NCI-H1417 treated with DMSO at 0.1 percent for 48 hours (cell line): Measurements from ENCODE around the gene DPPA5.
"Not testable (repeated sequence)": the region's sequence is repeated elsewhere in the genome, so short reads cannot be mapped to it uniquely, and the experiment has no call there.

Source experiments
- DNase-seq: peaks from one replicate; lab custom pipeline; 2025; lab: John Stamatoyannopoulos, UW

DPPA5 gene

DNA sequence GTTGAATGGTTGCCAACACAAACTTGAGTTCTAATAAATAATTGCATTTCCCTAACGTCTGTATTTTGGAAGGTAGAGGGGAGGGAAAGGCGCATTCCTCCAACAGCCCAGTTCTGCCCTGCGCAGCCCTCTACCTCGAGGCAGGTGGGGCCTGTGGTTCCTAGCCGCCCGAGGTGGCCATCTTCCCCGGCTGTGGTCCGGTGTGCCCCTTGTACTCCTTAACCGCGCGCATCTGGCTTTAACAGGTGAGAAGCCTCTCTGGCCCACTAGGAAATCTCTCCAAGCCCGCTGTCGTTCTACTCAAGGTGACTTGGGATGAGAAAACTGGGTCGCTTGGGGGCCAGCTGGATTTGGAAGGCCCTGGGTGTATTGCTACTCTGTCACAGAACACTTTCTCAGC lies 10.0 kb upstream of the DPPA5 start:
- DNase-seq = no peak

DNA sequence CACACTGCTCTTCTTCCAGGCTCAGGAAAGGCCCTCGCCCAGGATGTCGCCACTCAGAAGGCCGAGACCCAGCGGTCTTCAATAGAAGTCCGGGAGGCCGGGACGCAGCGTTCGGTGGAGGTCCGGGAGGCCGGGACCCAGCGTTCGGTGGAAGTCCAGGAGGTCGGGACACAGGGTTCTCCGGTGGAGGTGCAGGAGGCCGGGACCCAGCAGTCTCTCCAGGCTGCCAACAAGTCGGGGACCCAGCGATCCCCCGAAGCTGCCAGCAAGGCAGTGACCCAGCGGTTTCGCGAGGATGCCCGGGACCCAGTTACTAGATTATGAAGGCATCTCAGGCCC lies 9.4 kb upstream of the DPPA5 start:
- DNase-seq = no peak

DNA sequence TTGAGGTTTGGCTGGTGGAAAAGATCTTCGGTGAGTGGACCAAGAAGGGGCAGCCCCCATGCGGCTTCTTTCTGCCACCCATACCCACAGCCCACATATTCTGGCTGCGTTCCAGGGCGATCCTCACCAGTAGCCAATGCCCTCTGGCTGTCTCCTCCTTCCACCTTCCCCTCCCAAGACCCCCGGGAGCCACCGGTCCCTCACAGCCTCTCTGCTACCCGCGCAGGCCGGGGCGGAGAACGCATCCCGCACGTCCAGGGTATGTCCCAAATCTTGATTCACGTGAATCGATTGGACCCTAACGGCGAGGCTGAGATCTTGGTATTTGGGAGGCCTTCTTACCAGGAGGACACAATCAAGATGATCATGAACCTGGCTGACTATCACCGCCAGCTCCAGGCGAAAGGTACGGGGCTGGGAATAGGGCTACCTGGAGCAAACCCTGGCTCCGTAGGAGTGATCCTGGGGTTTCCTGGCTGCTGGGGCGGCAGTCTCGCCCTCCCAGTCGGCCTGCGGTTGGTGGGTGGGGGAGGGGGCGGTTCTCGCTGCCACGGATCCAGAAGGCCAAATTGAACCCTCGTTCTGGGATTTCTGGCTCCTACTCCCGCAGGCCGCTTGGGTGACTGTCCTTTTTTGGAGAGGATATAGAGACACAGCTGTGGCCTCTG lies 8.9 kb upstream of the DPPA5 start:
- no peak for DNase-seq

DNA sequence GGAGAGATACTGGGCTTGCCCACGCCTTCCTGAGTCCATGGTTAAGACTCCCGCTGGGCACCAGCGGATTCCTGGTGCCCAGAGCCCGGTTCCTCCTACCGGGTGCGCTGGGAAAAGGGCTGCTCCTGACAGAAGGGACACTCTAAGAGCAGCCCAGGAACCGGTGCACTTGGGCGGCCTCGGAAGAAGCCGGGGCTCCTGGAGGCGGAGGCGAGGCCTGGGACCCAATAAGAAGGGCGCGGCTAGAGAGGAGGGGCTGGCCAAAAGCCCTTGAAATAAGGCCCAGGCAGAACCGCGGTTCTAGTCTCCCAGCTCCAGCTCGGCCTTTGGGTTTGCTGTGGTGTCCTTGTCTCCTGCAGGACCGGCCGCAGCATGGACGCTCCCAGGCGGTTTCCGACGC lies 8.3 kb upstream of the DPPA5 start, which contains the start of gene KHDC3L:
TSS of gene KHDC3L (plus strand) at position 301 of the 400 bp plus-strand sequence. CDS start at position 373, 72 bp downstream.
- no peak for DNase-seq

DNA sequence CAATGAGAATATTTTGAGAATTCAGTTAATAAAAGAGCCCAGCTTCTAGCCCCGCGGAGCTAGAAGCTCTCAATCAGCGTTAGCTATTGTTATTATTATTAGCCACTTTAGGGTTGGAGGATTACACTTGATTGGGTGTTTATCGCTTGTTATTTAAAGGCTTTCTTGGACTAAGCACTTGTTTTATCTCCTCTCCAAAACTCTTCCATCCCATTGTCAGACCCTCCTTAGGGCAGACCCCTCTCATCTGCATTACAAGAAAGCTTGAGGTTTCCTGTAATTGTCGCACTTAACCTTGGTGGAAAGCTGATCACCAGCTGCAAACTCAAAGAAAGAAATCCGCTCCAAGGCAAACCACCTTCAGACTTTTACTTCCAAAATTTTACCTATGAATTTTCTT lies 4.8 kb downstream of the DPPA5 start:
- no peak for DNase-seq

DNA sequence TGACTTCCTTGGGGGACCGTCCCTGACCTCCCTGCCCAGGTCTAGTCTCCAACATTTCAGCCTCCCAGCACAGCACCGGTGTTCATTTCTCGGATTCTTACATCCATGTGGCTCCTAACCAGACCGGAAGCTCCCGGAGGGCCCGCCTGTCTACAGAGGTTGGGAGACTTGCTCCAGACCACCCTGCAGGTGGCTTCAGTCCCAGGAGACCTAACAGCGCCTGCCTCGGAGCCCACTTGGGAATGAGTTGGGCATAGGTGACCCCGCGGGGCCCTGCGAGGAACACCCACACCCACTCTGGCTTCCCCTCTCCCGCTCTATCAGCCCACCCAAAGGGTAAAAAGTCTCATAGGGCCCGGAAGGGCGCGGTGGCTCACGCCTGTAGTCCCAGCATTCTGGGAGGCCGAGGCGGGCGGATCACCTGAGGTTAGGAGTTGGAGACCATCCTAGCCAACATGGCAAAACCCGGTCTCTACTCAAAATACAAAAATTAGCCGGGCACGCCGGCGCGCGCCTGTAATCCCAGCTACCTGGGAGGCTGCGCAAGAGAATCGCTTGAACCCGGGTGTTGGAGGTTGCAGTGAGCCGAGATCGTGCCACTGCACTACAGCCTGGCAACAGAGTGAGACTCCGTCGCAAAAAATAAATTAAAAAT lies 5.4 kb downstream of the DPPA5 start:
- DNase-seq = no peak

DNA sequence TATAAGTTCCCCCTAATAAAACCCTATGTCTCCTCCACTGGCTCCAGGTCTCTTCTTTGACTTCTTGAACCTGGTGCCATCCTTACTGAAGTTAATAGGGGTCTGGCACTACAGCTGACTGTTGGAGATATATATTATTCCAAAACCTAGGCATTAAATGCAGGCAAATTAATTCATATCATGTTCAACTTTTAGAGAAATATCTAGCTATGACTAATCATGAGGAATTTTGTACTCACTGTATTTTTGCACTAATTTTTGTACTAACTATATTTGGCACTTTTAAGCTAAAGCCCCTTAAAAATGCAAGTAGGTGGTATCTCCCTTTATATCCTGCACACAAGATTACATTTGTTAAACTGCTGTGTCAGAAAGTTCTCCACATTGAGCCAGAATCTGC lies 10.9 kb downstream of the DPPA5 start:
- no peak for DNase-seq

DNA sequence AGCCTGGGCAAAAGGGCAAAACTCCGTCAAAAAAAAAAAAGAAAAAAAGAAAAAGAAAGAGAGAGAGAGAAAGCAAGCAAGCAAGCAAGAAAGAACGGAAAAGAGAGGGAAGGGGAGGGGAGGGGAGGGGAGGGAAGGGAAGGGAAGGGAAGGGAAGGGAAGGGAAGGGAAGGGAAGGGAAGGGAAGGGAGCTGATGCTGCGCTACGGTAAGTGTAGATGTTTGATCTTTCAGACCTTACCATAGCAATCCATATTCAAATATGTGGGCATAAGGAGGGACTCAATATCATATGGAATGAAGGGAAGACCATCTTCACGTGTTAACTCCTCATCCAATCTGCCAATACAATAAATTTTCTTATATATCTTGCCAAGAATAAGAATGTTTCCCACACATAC lies 11.9 kb downstream of the DPPA5 start:
- DNase-seq = no peak

DNA sequence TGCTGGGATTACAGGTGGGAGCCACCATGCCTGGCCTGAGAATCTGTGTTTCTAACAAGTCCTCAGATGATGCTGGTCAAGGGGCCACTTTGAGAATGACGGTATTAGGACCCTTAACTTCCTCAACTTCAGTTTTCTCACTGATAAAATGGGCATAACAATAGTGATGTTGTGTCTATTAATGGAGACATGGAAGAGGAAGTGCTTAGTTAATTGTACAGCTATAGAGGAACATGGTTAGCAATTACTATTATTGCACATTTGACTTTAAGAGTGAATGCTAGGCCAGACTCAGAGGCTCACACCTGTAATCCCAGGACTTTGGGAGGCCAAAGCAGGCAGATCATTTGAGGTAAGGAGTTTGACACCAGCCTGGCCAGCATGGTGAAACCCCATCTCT lies 12.7 kb downstream of the DPPA5 start:
- no peak for DNase-seq

DNA sequence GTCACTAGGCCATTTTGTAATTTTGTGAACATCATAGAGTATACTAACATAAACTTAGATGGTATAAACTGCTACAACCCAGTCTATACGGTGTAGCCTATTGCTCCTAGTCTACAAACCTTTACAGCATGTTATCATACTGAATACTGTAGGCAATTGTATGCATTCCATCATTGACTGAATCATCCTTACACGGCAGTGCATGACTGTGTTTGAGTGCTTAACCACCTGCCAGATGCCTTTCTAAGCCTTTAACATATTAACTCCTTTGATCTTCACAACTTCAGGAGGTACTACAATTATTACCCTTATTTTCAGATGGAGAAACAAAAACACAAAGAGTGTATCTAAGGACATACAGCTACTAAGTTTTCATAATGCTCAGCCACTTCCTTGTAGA lies 14.0 kb downstream of the DPPA5 start:
- no peak for DNase-seq

DNA sequence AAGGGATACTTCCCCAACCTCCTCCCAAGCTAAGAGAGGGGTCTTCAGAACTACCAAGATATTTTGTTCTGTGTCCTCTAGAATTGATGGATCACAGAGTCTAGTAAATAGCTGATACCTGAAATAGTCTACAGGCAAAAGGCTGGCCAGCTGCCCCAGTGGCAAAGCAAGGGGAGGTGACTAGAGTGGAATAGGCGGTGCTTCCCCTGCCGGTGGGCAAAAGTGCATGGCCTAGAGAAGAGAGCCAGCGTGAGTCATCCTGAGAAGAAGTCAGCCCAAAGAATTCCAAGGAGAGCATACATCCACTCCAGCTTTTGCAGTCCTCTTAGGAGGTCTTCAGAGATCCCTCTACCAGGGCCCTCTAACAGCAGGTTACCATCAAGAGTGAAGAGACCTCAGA lies 14.7 kb downstream of the DPPA5 start:
- no peak for DNase-seq

DNA sequence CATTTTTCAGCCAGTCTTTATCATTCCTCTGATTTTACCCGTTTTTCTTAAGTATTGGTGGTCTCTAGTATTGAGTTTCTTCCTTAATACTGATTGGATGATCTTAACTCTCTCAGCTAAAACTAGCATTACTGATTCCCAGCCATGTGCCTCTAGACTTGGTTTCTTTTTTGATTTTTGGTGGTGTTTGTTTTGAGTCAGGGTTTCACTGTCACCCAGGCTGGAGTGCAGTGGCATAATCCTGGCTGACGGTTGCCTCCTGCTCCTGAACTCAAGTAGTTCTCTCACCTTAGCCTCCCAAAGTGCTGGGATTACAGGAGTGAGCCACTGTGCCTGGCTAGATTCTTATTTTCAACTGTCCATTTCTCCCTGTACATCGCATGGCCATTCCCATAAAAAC lies 24.9 kb downstream of the DPPA5 start:
- no peak for DNase-seq

DNA sequence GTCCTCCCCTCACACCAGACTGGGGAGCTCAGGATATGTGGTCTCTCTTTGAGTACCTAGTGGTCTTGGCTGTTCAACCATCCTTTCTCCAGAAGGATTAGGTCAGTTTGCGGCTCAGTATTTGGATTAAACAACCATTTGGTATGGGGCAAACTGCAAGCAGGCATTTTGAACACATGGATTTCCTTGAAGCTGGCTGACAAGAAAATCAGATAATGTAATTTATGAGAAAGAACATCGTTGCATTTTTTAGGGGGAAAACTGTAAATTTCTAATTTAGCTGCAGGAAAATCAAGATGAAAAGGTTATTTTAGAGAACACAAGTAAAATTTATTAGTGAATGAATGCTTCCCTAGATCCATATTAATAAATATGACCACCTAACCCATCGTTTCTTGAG lies 25.3 kb downstream of the DPPA5 start:
- DNase-seq = no peak

DNA sequence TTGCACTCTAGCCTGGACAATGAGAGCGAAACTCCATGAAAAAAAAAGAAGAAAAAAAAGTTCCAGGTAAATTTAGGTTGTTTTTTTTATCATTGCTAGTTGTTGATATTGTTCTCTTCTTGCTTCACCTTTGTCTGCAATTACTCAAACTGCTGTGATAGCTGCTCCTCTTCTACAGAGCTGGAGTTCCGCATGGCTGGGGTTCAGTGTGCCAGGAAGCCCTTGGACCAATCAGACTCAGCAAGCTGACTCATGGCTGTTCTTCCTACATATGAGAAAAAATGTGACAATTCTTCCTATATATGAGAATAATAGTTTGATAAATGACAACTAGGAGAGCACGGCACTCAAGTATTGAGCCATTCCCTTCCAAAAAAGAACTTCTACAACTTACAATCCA lies 28.4 kb downstream of the DPPA5 start:
- no peak for DNase-seq

DNA sequence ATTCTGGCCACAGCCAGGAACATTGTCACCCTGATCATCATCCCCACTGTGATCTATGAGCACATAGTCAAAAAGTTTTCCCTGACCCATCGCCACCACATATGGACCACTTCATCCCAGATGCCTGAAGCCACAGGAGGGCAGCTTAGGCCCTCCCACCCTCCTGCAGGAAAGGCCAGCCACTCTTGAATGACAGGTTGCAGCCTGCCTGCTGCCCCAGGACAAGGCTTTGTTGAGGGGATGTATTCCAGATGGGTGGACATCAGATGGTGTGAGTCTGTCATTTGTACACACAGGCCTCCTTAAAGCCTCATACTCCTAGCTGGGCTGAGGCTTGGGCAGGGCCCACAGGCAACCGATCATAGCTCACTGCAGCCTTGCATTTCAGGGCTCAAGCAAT lies 30.8 kb downstream of the DPPA5 start:
- DNase-seq = no peak

DNA sequence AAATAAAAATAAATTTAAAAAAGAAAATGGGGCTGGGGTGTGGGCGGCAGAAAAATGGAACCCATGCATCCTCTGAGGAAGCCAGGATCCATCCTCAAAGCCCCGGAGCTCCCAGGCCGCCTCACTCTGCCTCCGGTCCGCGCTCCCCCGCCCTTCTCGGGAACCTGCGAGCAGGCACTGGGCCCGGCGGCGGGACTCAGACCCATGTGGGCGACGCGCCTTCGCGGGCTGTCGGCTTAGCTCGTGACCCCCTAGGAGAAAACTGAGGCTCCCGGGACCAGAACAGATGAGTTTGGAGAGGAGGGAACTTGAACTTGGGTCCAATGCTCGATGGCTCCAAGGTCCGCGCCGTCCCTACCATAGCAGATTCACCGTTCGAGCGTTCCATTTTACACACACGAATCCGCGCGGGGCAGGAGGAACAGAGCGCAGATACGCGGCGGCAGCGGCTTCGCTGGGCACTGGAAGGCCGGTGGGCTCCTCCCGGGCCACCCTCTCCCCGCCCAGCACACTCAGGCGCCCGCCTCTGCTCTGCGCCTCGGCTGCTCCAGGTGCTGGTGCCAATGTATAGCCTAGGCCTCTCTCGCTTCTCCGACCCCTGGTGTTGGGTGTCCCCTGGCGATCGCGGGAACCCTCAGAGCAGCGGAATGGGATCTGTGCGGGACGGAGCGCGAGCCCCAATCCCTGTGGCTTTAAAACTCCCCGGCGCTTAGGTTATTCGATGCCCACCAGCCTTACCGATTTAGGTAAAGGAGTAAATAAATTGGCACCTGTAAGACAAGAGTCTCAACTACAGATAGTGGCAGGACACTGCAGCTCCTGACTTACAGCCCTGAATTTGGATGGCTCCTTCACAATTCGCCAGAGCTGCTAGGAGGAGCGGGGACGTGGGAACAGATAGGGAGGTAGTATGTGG lies 39.2 kb downstream of the DPPA5 start:
- no peak for DNase-seq

DNA sequence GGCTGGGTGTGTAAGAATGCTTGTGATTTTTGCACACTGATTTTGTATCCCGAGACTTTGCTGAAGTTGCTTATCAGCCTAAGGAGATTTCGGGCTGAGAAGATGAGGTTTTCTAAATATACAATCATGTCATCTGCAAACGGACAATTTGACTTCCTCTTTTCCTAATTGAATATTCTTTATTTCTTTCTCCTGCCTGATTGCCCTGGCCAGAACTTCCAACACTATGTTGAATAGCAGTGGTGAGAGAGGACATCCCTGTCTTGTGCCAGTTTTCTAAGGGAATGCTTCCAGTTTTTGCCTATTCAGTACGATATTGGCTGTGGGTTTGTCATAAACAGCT lies 43.6 kb downstream of the DPPA5 start:
- DNase-seq = not testable (repeated sequence)

DNA sequence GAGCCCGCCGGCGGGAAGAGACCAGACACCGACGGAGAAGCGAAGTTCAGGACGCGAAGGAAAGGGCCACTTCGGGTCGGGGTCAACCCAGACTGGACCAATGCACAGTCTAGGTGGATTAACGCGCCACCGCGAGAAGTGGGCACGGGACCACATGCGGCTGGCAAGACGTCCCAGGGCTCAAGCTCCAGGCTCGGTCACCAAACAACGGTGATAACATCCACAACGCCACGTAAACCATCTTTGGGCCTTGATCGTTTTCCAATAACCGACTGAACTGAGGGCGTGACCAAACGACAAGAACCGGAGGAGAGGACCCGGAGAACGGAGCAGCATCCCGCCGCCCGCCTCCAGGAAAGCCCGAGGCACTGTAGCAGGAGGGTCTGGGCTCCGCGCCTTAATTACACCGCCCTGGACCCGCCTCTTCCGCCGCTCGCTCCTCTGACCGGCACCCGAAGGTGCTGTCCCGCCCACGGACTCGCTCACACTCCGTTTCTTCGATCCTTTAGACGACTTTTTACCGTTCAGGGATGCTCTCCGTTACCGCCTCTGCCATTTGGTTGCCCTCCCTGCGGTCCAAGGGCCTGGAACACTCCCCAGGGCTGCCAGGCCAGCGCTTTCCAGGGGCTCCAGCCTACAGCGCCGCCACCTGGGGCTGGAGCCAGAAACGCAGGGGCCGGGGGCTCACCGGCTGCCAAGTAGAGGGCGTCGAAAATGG lies 44.1 kb downstream of the DPPA5 start:
- no peak for DNase-seq

DNA sequence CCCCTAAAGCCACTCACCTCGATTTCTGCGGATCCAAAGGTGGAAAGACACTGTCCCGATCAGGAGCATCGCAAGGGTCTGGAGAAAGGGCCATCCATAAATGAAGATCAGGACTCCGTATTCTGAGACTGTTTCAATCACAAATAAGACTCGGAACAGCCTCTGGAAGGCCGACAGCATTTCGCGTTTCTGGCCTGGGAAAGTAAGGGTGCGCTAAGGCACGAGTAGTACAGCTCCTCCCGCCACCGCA lies 44.6 kb downstream of the DPPA5 start:
- DNase-seq = no peak

DNA sequence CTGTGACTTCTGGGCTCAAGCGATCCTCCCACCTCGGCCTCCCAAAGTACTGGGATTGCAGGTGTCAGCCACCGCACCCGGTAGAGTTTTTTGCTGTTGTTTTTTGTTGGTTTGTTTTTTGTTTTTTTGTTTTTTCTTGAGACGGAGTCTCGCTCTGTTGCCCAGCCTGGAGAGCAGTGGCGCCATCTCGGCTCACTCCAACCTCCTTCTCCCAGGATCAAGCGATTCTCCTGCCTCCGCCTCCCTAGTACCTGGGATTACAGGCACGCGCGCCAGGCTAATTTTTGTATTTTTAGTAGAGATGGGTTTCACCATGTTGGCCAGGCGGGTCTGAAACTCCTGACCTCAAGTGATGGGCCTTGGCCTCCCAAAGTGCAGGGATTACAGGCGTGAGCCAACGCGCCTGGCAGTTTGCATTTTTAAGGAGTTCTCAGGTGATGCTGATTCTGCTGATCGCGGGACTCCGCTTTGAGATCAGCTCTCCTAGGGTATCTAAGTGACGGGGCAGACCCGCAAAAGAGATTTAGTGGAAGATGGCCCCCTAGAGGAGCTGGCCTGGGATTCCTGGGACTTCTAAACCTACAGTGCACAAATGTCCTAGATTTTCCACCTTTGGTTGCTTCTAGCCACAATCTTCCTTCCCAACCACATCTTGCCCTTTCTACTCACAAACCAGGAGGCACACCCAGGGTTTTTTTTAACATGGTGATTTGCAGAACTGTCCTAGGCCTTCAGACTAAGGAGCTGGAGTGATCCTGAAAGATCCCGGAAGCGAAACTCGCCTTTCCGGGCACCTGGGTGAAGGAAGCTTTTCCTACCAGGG lies 45.2 kb downstream of the DPPA5 start:
- DNase-seq = no peak

DNA sequence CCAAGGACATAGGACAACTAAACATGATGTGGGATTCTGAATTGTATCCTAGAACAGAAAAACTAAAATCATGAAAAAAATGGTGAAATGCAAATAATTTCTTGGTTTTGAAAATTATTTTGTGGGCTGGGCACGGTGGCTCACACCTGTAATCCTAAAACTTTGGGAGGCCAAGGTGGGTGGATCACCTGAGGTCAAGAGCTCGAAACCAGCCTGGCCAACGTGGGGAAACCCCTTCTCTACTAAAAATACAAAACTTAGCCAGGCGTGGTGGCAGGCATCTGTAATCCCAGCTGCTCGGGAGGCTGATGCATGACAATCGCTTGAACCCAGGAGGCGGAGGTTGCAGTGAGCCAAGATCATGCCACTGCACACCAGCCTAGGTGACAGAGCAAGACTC lies 50.3 kb downstream of the DPPA5 start:
- not testable (repeated sequence) for DNase-seq
